Calu3 (cell line): ENCODE measurements around the gene WFS1. TPM values are rescaled to one million over a fixed set of nuclear protein-coding genes. Genes with fewer than 3 reads are reported as not detected.

Experiments used
- BruUV-seq: library from RNA; stranded (reverse); fragments of 400-500 nt; replicated peaks from 2 replicates; lab custom pipeline; 2021; lab: Mats Ljungman, UMichigan
- CTCF ChIA-PET: fragments of 300-600 bp; sonication (Branson Sonifier 250); formaldehyde crosslinking; loops from one replicate; lab custom pipeline; 2022; ENCODE audit warnings: antibody characterized with exemption; lab: Charles Lee
- DNase-seq: peaks from one replicate; pipeline ENCODE4 v3.0.0; 2022
- H3K27ac Mint-ChIP-seq: one replicate; pipeline ENCODE4 v1.8.0; 2022; ENCODE audit warnings: mixed read lengths; ENCODE audit not compliant: unreplicated experiment
- H3K27me3 Mint-ChIP-seq: one replicate; pipeline ENCODE4 v1.8.0; 2022; ENCODE audit warnings: mixed read lengths; ENCODE audit not compliant: unreplicated experiment
- H3K36me3 Mint-ChIP-seq: one replicate; pipeline ENCODE4 v1.8.0; 2022; ENCODE audit warnings: mild to moderate bottlenecking, moderate library complexity, mixed read lengths; ENCODE audit not compliant: insufficient read depth, unreplicated experiment
- H3K4me1 Mint-ChIP-seq: one replicate; pipeline ENCODE4 v1.8.0; 2022; ENCODE audit warnings: mild to moderate bottlenecking, low read depth, mixed read lengths; ENCODE audit not compliant: unreplicated experiment
- H3K4me3 Mint-ChIP-seq: one replicate; pipeline ENCODE4 v1.8.0; 2022; ENCODE audit warnings: mild to moderate bottlenecking, low read depth, moderate library complexity, mixed read lengths; ENCODE audit not compliant: unreplicated experiment
- H3K9me3 Mint-ChIP-seq: one replicate; pipeline ENCODE4 v1.8.0; 2022; ENCODE audit warnings: low read depth, mixed read lengths; ENCODE audit not compliant: unreplicated experiment
- CTCF ChIP-seq: fragments of 200-600 bp; IDR thresholded peaks from one replicate; pipeline ENCODE4 v1.8.0; 2022; ENCODE audit warnings: antibody characterized with exemption; ENCODE audit not compliant: unreplicated experiment
- intact Hi-C: fragments of 100-400 bp; cut with micrococcal nuclease; formaldehyde crosslinking; loops from one replicate; pipeline ENCODE4 v1.10.0; 2022; ENCODE audit not compliant: unreplicated experiment
- total RNA-seq: library from RNA; stranded (reverse); gene quantifications from 2 replicates; pipeline ENCODE4 v1.2.3, GENCODE V29; 2022

The WFS1 gene
- total RNA-seq, 1 experiment from 2014 or later, result 23.4 TPM

GRCh38 chr4:6297266-6297815 is 27.7 kb downstream of the WFS1 start:
- peaks cover 3% of the 10 kb centered on the region for H3K36me3 Mint-ChIP-seq

GRCh38 chr4:6298035-6298434 is 28.4 kb downstream of the WFS1 start:
- intact Hi-C loops, result no loop called here
- no peaks in the 10 kb centered on the region for H3K27me3 Mint-ChIP-seq
- no peak overlapping the region for H3K27ac Mint-ChIP-seq
- H3K4me3 Mint-ChIP-seq, result no peak overlapping the region
- no peak for TF ChIP-seq CTCF
- H3K4me1 Mint-ChIP-seq, result no peaks in the 10 kb centered on the region
- no peaks in the 10 kb centered on the region for H3K9me3 Mint-ChIP-seq
- BruUV-seq, result no TSS peak
- DNase-seq, result no peak
- peaks cover 3% of the 10 kb centered on the region for H3K36me3 Mint-ChIP-seq
- CTCF ChIA-PET, result no interaction called here

More at GRCh38 chr4:6297266-6297815, 27.7 kb downstream of the WFS1 start:
- H3K4me3 Mint-ChIP-seq, result no peak overlapping the region
- CTCF ChIA-PET, result no interaction called here
- no peak for DNase-seq
- H3K27ac Mint-ChIP-seq, result no peak overlapping the region
- intact Hi-C loops, result no loop called here
- no peaks in the 10 kb centered on the region for H3K4me1 Mint-ChIP-seq
- no peak for TF ChIP-seq CTCF
- no TSS peak for BruUV-seq
- H3K27me3 Mint-ChIP-seq, result no peaks in the 10 kb centered on the region
- no peaks in the 10 kb centered on the region for H3K9me3 Mint-ChIP-seq

- Mint-ChIP-seq H3K36me3 (peaks cover 3% of the 10 kb centered on the region), H3K27me3 (no peaks in the 10 kb centered on the region), H3K4me3 (no peak overlapping the region), H3K9me3 (no peaks in the 10 kb centered on the region), H3K27ac (no peak overlapping the region), H3K4me1 (no peaks in the 10 kb centered on the region)
- intact Hi-C loops, result no loop called here
- no TSS peak for BruUV-seq
- CTCF ChIA-PET, result no interaction called here
- DNase-seq, result no peak
- no peak for TF ChIP-seq CTCF
Observed at GRCh38 chr4:6298852-6299251, 29.2 kb downstream of the WFS1 start.

GRCh38 chr4:6299875-6300274 is 30.2 kb downstream of the WFS1 start:
- Mint-ChIP-seq H3K9me3 (no peaks in the 10 kb centered on the region), H3K36me3 (peaks cover 3% of the 10 kb centered on the region), H3K4me1 (no peaks in the 10 kb centered on the region), H3K27ac (no peak overlapping the region), H3K27me3 (no peaks in the 10 kb centered on the region), H3K4me3 (no peak overlapping the region)
- intact Hi-C loops, result no loop called here
- TF ChIP-seq CTCF, result no peak
- CTCF ChIA-PET, result no interaction called here
- no peak for DNase-seq
- BruUV-seq, result no TSS peak
